Stomach (tissue), 9 donors: ENCODE results near the gene COL18A1. TPM values are rescaled to one million over a fixed set of nuclear protein-coding genes. Genes with fewer than 3 reads are reported as not detected.
"Not testable (repeated sequence)": the region's sequence is repeated elsewhere in the genome, so short reads cannot be mapped to it uniquely, and the experiment has no call there.

Source experiments
- DNase-seq, 2 donors: peaks; one replicate each; pipeline versions ENCODE4 v3.0.0 to v3.0.0-alpha.2; 2013 to 2019
- H3K27ac ChIP-seq, 5 donors: fragments of 200-600 bp in 4 of 5; sonication (generic) in 4 of 5; one replicate each; pipeline ENCODE4 v1.5.1; 2013 to 2019; ENCODE audit warnings: mild to moderate bottlenecking in 1 of 5, moderate library complexity in 1 of 5
- H3K27me3 ChIP-seq, 3 donors: fragments of 200-600 bp; sonication (generic); one replicate each; pipeline ENCODE4 v1.5.1; 2017 to 2019; ENCODE audit warnings: mixed run types in 1 of 3
- H3K36me3 ChIP-seq, 4 donors: fragments of 200-600 bp; sonication (generic); 1 replicate in 3 of 4; 2 replicates in 1 of 4; pipeline ENCODE4 v1.5.1; 2016 to 2019
- H3K4me1 ChIP-seq, 4 donors: fragments of 200-600 bp; sonication (generic); one replicate each; pipeline ENCODE4 v1.5.1; 2016 to 2019
- H3K4me3 ChIP-seq, 4 donors: fragments of 200-600 bp; sonication (generic) in 3 of 4; one replicate each; pipeline ENCODE4 v1.5.1; 2016 to 2019; ENCODE audit warnings: mild to moderate bottlenecking in 1 of 4
- H3K9me3 ChIP-seq, 4 donors: fragments of 200-600 bp; sonication (generic); one replicate each; pipeline ENCODE4 v1.5.1; 2016 to 2019
- EP300 ChIP-seq: sonication (generic); formaldehyde crosslinking; IDR thresholded peaks from one replicate; pipeline ENCODE4 v1.6.1; 2017; ENCODE audit warnings: antibody characterized with exemption
- POLR2A ChIP-seq, 4 donors: fragments of 450-650 bp; IDR thresholded peaks; one replicate each; pipeline ENCODE4 v1.6.1; 2016; ENCODE audit warnings: antibody characterized with exemption in 4 of 4, control low read depth in 2 of 4, mild to moderate bottlenecking in 1 of 4, moderate library complexity in 1 of 4
- POLR2AphosphoS5 ChIP-seq, 3 donors: sonication (generic); formaldehyde crosslinking; IDR thresholded peaks; one replicate each; pipeline ENCODE4 v1.6.1; 2016; ENCODE audit warnings: antibody characterized with exemption in 3 of 3
- WGBS, 5 donors: extraction: QIAGEN DNeasy Blood & Tissue Kit in 3 of 5; methylation state at CpG; one replicate each; pipeline versions ENCODE4 v1.1.5 to v1.1.7; 2013 to 2018; 5-methylcytosine and 5-hydroxymethylcytosine counted together
- intact Hi-C: fragments of 100-400 bp; cut with DNase I; formaldehyde crosslinking; loops from one replicate; pipeline ENCODE4 v1.15.1; 2023; ENCODE audit warnings: low total_unique reads
- polyA plus RNA-seq, 3 donors: library from polyadenylated mRNA; stranded (reverse); fragments of 200-250 nt; gene quantifications; one replicate each; pipeline ENCODE4 v1.2.3, GENCODE V29; 2013
- total RNA-seq, 5 donors: library from RNA; depleted of rRNA; stranded (reverse); fragments of >200 nt; gene quantifications; one replicate each; pipeline versions ENCODE4 v1.1.0 to v1.2.3, GENCODE V29; 2014 to 2016
- TF ChIP-seq, protein P1 (sequence below), 7 experiments: fragments of 450-650 bp in 4 of 7; fragments of 200-600 bp in 3 of 7; sonication (generic) in 3 of 7; IDR thresholded peaks; one replicate each; pipeline ENCODE4 v1.5.1; 2016 to 2019; ENCODE audit warnings: antibody characterized with exemption in 7 of 7, control low read depth in 2 of 7, mild to moderate bottlenecking in 1 of 7
- donor health status: healthy with polysubstance abuse.
- donor health status: Bipolar disorder and iron deficiency.
- donor health status: healthy.

Gene COL18A1
- total and polyA plus RNA-seq, 8 donors: 19.8 to 212 (median 34.6) TPM

DNA sequence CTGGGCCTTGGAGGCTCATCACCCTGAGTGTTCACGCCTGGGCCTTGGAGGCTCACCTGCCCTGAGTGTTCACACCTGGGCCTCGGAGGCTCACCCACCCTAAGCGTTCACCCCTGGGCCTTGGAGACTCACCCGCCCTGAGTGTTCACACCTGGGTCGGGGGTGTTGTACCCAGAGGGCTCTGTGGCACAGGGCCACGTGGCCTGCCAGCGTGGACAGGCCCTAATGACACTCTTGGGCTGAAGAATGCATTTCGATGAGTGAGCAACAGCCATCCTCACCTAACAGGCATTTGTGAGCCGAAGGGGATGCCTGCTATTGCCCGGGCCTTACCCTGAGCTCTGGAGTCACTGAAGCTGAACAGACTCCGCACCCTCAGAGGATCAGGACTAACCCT is 119.8 kb downstream of the COL18A1 start:
- TF ChIP-seq, protein P1, sequence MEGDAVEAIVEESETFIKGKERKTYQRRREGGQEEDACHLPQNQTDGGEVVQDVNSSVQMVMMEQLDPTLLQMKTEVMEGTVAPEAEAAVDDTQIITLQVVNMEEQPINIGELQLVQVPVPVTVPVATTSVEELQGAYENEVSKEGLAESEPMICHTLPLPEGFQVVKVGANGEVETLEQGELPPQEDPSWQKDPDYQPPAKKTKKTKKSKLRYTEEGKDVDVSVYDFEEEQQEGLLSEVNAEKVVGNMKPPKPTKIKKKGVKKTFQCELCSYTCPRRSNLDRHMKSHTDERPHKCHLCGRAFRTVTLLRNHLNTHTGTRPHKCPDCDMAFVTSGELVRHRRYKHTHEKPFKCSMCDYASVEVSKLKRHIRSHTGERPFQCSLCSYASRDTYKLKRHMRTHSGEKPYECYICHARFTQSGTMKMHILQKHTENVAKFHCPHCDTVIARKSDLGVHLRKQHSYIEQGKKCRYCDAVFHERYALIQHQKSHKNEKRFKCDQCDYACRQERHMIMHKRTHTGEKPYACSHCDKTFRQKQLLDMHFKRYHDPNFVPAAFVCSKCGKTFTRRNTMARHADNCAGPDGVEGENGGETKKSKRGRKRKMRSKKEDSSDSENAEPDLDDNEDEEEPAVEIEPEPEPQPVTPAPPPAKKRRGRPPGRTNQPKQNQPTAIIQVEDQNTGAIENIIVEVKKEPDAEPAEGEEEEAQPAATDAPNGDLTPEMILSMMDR (IDR thresholded peaks at IDR 0.05): no peak
- TF ChIP-seq EP300 (no peak), POLR2A (IDR thresholded peaks at IDR 0.05) (no peak), POLR2AphosphoS5 (IDR thresholded peaks at IDR 0.05) (no peak)
- Histone ChIP-seq H3K4me1 (peaks cover 0 to 8% (median 3%) of the 10 kb centered on the region in 4 donors), H3K9me3 (peaks cover 0 to 20% (median 17%) of the 10 kb centered on the region in 4 donors), H3K27ac (peak overlapping the region in 4 of 5 donors; percentile 11 to 52 (median 30)), H3K36me3 (peaks cover 3 to 48% (median 32%) of the 10 kb centered on the region in 4 donors), H3K4me3 (no peak overlapping the region), H3K27me3 (no peaks in the 10 kb centered on the region)
- DNase-seq: peak in 1 of 2 donors; percentile 20
- WGBS, 5 donors: 92 to 100% (median 95%) methylated on average over 4 to 10 of the region's 11 CpGs
- intact Hi-C loops: no loop called here

DNA sequence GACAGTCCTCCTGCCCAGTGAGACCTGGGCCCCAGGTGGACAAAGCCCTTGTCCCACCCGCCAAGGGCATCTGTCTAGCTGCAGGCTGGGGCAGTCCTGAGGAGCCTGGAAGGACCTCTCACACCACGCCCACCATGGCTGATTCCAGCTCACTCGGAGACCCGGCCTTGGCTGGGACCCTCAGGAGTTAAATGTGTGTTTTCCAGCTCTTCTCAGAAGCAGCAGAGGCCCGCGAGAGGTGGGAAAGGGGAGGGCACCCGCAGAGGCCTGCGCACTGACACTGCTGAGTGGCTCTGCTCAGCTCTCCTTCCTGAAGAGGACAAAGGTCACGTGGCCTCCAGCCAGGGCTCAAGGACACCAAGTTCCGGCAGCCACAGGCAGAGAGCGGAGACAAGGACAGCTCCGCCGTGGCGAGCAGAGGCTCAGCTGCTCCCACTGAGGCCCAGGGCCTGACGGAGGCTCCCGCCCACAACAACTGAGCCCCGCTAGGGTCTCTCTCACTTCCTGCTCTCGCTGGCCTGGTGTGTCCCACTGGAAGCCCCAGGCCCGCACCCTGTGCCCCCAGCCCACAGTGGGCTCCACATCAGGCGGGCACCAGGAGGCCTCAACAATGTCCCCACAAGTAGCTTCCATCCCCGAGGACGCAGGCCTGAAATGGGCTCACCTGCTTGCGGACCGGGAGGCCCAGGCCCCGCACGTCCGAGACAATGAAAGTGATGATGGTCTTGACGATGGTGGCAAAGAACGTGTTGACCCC is 120.4 kb downstream of the COL18A1 start:
- peak; percentile 59 to 75 for DNase-seq
- TF ChIP-seq POLR2A (IDR thresholded peaks at IDR 0.05): no peak
- TF ChIP-seq, protein P1 (IDR thresholded peaks at IDR 0.05): no peak
- no peak for TF ChIP-seq POLR2AphosphoS5 (IDR thresholded peaks at IDR 0.05)
- no peak for TF ChIP-seq EP300
- Histone ChIP-seq H3K4me1 (peaks cover 0 to 8% (median 3%) of the 10 kb centered on the region in 4 donors), H3K9me3 (peaks cover 0 to 16% (median 12%) of the 10 kb centered on the region in 4 donors), H3K27ac (peak overlapping the region in 4 of 5 donors; percentile 11 to 52 (median 30)), H3K4me3 (no peak overlapping the region), H3K27me3 (no peaks in the 10 kb centered on the region), H3K36me3 (peaks cover 9 to 49% (median 37%) of the 10 kb centered on the region in 4 donors)
- intact Hi-C loops: no loop called here
- WGBS, 5 donors: 66 to 76% (median 74%) methylated on average over 22 to 29 of the region's 29 CpGs

DNA sequence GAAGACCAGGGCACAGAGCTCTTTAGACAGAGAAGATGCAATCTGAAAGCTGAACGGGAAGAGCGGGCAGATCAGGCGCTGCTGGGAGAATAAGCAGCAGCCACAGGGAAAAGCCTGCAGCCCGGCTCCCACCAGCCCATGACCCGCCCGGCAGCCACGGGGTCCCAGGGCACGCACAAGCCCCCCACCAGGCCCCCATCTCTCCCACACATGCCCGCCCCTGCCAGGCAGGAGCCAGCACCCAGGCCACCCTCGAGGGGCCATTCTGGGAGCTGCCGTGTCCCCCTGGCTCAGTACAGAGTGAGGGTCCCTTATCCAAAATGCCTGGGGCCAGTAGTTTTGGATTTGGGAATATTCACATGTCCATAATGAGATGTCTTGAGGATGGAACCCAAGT is 120.9 kb downstream of the COL18A1 start:
- peaks cover 0 to 8% (median 3%) of the 10 kb centered on the region in 4 donors for H3K4me1 ChIP-seq
- peaks cover 0 to 10% (median 6%) of the 10 kb centered on the region in 4 donors for H3K9me3 ChIP-seq
- no peak overlapping the region for H3K27ac ChIP-seq
- intact Hi-C loops: no loop called here
- DNase-seq: peak in 1 of 2 donors; percentile 14
- H3K27me3 ChIP-seq: no peaks in the 10 kb centered on the region
- no peak overlapping the region for H3K4me3 ChIP-seq
- H3K36me3 ChIP-seq: peaks cover 10 to 48% (median 39%) of the 10 kb centered on the region in 4 donors
- WGBS, 5 donors: 93 to 99% (median 94%) methylated on average over 9 to 11 of the region's 11 CpGs
- TF ChIP-seq POLR2A (IDR thresholded peaks at IDR 0.05): no peak
- TF ChIP-seq, protein P1 (IDR thresholded peaks at IDR 0.05): no peak
- TF ChIP-seq POLR2AphosphoS5 (IDR thresholded peaks at IDR 0.05): no peak
- no peak for TF ChIP-seq EP300

DNA sequence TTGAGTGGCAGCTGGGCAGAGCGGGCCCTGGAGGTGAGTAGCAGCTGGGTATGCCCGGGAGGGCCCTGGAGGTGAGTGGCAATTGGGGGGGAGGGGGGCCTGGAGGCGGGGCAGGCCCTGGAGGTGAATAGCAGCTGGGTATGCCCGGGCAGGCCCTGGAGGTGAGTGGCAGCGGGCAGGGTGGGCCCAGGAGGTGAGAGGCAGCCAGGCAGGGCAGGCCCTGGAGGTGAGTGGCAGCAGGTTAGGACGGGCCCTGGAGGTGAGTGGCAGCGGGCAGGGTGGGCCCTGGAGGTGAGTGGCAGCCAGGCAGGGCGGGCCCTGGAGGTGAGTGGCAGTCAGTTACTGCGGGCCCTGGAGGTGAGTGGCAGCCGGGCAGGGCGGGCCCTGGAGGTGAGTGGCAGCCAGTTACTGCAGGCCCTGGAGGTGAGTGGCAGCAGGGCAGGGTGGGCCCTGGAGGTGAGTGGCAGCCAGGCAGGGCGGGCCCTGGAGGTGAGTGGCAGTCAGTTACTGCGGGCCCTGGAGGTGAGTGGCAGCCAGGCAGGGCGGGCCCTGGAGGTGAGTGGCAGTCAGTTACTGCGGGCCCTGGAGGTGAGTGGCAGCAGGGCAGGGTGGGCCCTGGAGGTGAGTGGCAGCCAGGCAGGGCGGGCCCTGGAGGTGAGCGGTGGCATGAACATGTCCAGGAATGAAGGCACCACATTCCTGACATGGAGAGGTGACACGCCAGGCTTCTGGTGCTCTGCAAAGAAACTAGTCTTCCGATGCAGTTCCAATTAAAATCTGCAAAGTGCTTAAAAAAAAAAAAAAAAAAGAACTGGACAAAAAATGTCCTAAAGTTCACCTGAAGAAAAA is 122.4 kb downstream of the COL18A1 start:
- 77 to 83% (median 82%) methylated on average over 13 to 19 of the region's 19 CpGs for WGBS, 5 donors
- H3K4me3 ChIP-seq, H3K4me1 ChIP-seq, H3K9me3 ChIP-seq, H3K27me3 ChIP-seq, intact Hi-C loops: not testable (repeated sequence)
- Histone ChIP-seq H3K27ac (peak overlapping the region in 3 of 5 donors; percentile 32 to 43 (median 42)), H3K36me3 (peaks cover 15 to 51% (median 40%) of the 10 kb centered on the region in 4 donors)
- TF ChIP-seq, protein P1 (IDR thresholded peaks at IDR 0.05): peak in 1 of 7 experiments; percentile 11
- DNase-seq: peak; percentile 40 to 76
